H1 (cell line): ENCODE results near the gene MANBA. TPM values are rescaled to one million over a fixed set of nuclear protein-coding genes. Genes with fewer than 3 reads are reported as not detected.

Experiments
- CHD7 ChIP-seq: fragments of 300-600 bp; sonication (generic); IDR thresholded peaks from 2 replicates; pipeline ENCODE4 v1.7.1; 2012; ENCODE audit warnings: low read length, moderate library complexity, mild to moderate bottlenecking, inconsistent platforms; ENCODE audit not compliant: insufficient replicate concordance
- GABPA ChIP-seq: IDR thresholded peaks from 2 replicates; pipeline ENCODE4 v1.6.1; 2011; ENCODE audit warnings: mild to moderate bottlenecking, low read length, moderate library complexity, borderline replicate concordance; ENCODE audit not compliant: insufficient read depth
- HDAC2 ChIP-seq, 2 experiments: fragments of 300-600 bp in 1 of 2; sonication (generic) in 1 of 2; IDR thresholded peaks; 2 replicates each; pipeline ENCODE4 v1.6.1; 2011 to 2012; ENCODE audit warnings: low read depth in 2 of 2, low read length in 2 of 2, mild to moderate bottlenecking in 2 of 2, moderate library complexity in 2 of 2, borderline replicate concordance in 1 of 2, inconsistent platforms in 1 of 2
- polyA plus RNA-seq, 7 experiments: library from polyadenylated mRNA; depleted of rRNA in 3 of 7; stranded (reverse) in 5 of 7; unstranded in 2 of 7; fragments of >200 nt in 5 of 7; fragments of 200-250 nt in 2 of 7; gene quantifications; 1 replicate in 5 of 7; 2 replicates in 1 of 7; 4 replicates in 1 of 7; pipeline versions ENCODE4 v1.2.1 to v1.2.3, GENCODE V29; 2011 to 2013; ENCODE audit warnings: missing spikeins in 2 of 7, mixed read lengths in 2 of 7
- total RNA-seq: library from RNA; stranded (reverse); fragmentation: NEBNext Ultra II Directional; extraction: Animal tissue kit (Norgen Biotek cat#: 25700); gene quantifications from 2 replicates; pipeline ENCODE4 v1.2.1, GENCODE V29; 2021

The MANBA gene
- total and polyA plus RNA-seq, 2 of the 8 experiments (the other 6 are each of a cell fraction or from before 2014, with no cell fraction given) = 22.9 to 27.8 TPM

GRCh38 chr4:102725229-102725628 is 35.5 kb downstream of the MANBA start (continued):
- TF ChIP-seq CHD7 = no peak
- TF ChIP-seq HDAC2 (IDR thresholded peaks at IDR 0.05; ENCODE audit: borderline replicate concordance in 1 of 2, low read depth in 2 of 2, low read length in 2 of 2) = no peak
- TF ChIP-seq GABPA = no peak
